ENCODE data around the gene SIX2.

- no peak for TF ChIP-seq CTCF (IDR thresholded peaks at IDR 0.05; ENCODE audit: insufficient read depth, low read depth, low read length)
- no peak for TF ChIP-seq EZH2 (IDR thresholded peaks at IDR 0.05; ENCODE audit: insufficient read depth, low read length)
Measured at GRCh38 chr2:45010702-45011012, 1.4 kb upstream of the SIX2 start.
